Measurements from ENCODE around the gene PACRG. TPM values are rescaled to one million over a fixed set of nuclear protein-coding genes. Genes with fewer than 3 reads are reported as not detected.

PACRG gene
- total RNA-seq, 2 donors from 2014 or later: 2.9 to 63.8 TPM

GRCh38 chr6:163352011-163352685 is 624.4 kb downstream of the PACRG start:
- Histone ChIP-seq H3K9me3 (no peaks in the 10 kb centered on the region), H3K4me1 (replicated peaks) (no peaks in the 10 kb centered on the region), H3K27me3 (replicated peaks; ENCODE audit: insufficient read depth) (no peaks in the 10 kb centered on the region), H3K27ac (no peak overlapping the region), H3K36me3 (no peaks in the 10 kb centered on the region), H3K4me3 (no peak overlapping the region)
- intact Hi-C loops (cut with DNase I): no loop called here
- no peak for DNase-seq (ENCODE audit: low spot score)
- TF ChIP-seq POLR2AphosphoS5 (IDR thresholded peaks at IDR 0.05): no peak
- no peak for TF ChIP-seq POLR2A (IDR thresholded peaks at IDR 0.05)
- TF ChIP-seq CTCF (IDR thresholded peaks at IDR 0.05): no peak
- 87% methylated on average over 16 of the region's 16 CpGs for WGBS

DNA sequence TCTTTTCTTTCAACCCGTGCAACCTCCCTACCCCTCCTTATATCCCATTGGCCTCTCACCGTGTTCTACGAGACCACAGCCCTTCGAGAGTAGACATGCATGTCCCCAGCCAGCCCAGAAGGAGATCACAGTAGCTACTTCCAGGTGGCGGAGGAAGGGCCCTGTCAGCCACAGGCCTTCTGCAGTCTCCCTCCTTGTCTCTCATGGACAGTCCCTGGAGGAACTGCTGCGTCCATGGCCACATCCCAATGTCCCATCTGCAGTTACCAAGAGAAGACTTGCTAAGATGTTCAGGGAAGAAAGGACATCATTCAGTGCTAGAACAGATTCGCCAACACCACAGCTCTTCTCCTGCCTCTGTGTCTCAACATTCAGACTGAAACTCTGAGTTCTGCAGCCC is 625.2 kb downstream of the PACRG start:
- intact Hi-C loops (cut with DNase I): no loop called here
- no peaks in the 10 kb centered on the region for H3K36me3 ChIP-seq
- H3K4me3 ChIP-seq: no peak overlapping the region
- no peaks in the 10 kb centered on the region for H3K9me3 ChIP-seq
- no peaks in the 10 kb centered on the region for H3K27me3 ChIP-seq (replicated peaks; ENCODE audit: insufficient read depth)
- H3K27ac ChIP-seq: no peak overlapping the region
- no peak for DNase-seq (ENCODE audit: low spot score)
- WGBS: 87% methylated on average over 7 of the region's 7 CpGs
- H3K4me1 ChIP-seq (replicated peaks): no peaks in the 10 kb centered on the region
- TF ChIP-seq CTCF (IDR thresholded peaks at IDR 0.05) (no peak), POLR2A (IDR thresholded peaks at IDR 0.05) (no peak), POLR2AphosphoS5 (IDR thresholded peaks at IDR 0.05) (no peak)

DNA sequence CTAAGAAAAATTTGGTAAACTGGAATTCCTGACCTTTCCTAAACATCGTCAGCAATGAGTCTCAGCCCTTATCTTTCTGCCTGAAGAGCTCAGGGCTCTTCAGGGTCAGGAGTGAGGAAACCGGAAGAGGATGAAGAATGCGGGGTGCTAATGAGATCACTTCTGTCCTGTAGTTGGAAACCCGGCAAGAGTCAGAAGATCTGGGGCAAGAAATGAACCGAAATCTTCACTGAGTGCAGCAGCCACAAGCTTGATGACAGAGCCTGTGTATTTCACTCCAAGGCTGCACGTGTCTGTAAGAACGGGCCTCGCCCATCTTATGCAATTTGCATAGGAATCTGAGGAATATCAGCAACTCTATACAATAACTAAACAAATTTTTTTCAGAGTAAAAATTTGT is 626.3 kb downstream of the PACRG start:
- H3K4me3 ChIP-seq: no peak overlapping the region
- no peaks in the 10 kb centered on the region for H3K27me3 ChIP-seq (replicated peaks; ENCODE audit: insufficient read depth)
- 76% methylated on average over 8 of the region's 8 CpGs for WGBS
- H3K9me3 ChIP-seq: no peaks in the 10 kb centered on the region
- no peaks in the 10 kb centered on the region for H3K36me3 ChIP-seq
- TF ChIP-seq POLR2AphosphoS5 (IDR thresholded peaks at IDR 0.05) (no peak), CTCF (IDR thresholded peaks at IDR 0.05) (no peak), POLR2A (IDR thresholded peaks at IDR 0.05) (no peak)
- no peaks in the 10 kb centered on the region for H3K4me1 ChIP-seq (replicated peaks)
- DNase-seq (ENCODE audit: low spot score): no peak
- intact Hi-C loops (cut with DNase I): no loop called here
- H3K27ac ChIP-seq: no peak overlapping the region

DNA sequence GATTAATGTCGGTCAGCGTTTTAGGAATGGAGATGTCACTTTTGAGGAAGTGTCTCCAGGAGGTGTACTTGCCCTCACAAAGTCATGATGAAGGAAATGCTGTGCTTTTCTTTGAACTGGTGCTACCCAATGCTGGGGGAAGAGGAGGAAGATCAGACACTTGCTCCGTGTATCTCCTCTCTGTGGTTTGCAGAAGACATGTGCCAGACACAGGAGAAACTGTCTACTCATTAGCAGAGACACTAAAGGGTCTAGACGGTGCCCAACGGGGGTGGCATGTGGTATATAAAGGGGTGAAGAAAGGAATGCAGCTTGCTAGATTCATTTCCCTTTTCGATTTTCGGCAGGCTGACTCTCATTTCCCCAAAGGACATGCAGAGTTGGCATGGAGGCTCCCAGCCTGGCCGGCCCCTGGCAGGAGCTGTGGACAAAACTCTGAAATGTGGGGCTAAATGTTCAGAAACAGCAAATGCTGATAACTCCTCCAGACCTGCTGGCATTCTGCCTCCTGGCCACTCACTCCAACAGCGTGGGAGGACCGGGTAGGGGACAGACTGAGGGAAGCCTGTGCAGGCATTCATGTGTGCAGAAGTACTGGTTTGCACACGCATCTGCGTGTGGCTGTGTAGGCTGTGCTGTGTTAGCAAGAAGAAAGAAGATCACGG is 627.1 kb downstream of the PACRG start:
- Histone ChIP-seq H3K36me3 (no peaks in the 10 kb centered on the region), H3K4me3 (no peak overlapping the region), H3K9me3 (no peaks in the 10 kb centered on the region), H3K27ac (no peak overlapping the region), H3K27me3 (replicated peaks; ENCODE audit: insufficient read depth) (no peaks in the 10 kb centered on the region), H3K4me1 (replicated peaks) (no peaks in the 10 kb centered on the region)
- intact Hi-C loops (cut with DNase I): no loop called here
- DNase-seq (ENCODE audit: low spot score): no peak
- TF ChIP-seq POLR2A (IDR thresholded peaks at IDR 0.05) (no peak), CTCF (IDR thresholded peaks at IDR 0.05) (no peak), POLR2AphosphoS5 (IDR thresholded peaks at IDR 0.05) (no peak)
- WGBS: 62% methylated on average over 13 of the region's 13 CpGs

Data from prostate gland (tissue), 2 donors.